ENCODE measurements around the gene ASPHD2.
A peak's percentile ranks its signal among the peaks of the same experiment; 100 is the strongest.

- TF ChIP-seq CTCF (IDR thresholded peaks at IDR 0.05): peak in 2 of 4 experiments; percentile 11 to 26
- TF ChIP-seq POLR2AphosphoS5 (IDR thresholded peaks at IDR 0.05): peak; percentile 67
Observed at GRCh38 chr22:26436903-26437515, 7.9 kb downstream of the ASPHD2 start.

Measured in prostate gland (tissue), 2 donors.